Mammary epithelial cell (primary cell): Measurements from ENCODE around the gene SEC63.

Source experiments
- CTCF ChIP-seq, 2 donors: IDR thresholded peaks in 1 of 2; conservative IDR thresholded peaks in 1 of 2; 2 replicates each; pipeline ENCODE4 v1.5.1; 2011 to 2012; ENCODE audit warnings: inconsistent platforms in 2 of 2, low read length in 2 of 2, mild to moderate bottlenecking in 2 of 2, control low read depth in 1 of 2, low read depth in 1 of 2; ENCODE audit not compliant: insufficient read depth in 1 of 2; ENCODE audit errors: extremely low read depth in 1 of 2
- EZH2 ChIP-seq: IDR thresholded peaks from 2 replicates; pipeline ENCODE4 v1.6.1; 2012; ENCODE audit warnings: low read length, inconsistent platforms, borderline replicate concordance

- TF ChIP-seq CTCF (conservative IDR thresholded peaks at IDR 0.05 in 1 of 2, IDR thresholded peaks at IDR 0.05 in 1 of 2; ENCODE audit: extremely low read depth in 1 of 2, insufficient read depth in 1 of 2, low read depth in 1 of 2, low read length in 2 of 2) = no peak
- no peak for TF ChIP-seq EZH2
Measured at GRCh38 chr6:107820338-107821261, 137.4 kb downstream of the SEC63 start.
